Measurements from ENCODE around the gene GBF1.

GBF1 gene

DNA sequence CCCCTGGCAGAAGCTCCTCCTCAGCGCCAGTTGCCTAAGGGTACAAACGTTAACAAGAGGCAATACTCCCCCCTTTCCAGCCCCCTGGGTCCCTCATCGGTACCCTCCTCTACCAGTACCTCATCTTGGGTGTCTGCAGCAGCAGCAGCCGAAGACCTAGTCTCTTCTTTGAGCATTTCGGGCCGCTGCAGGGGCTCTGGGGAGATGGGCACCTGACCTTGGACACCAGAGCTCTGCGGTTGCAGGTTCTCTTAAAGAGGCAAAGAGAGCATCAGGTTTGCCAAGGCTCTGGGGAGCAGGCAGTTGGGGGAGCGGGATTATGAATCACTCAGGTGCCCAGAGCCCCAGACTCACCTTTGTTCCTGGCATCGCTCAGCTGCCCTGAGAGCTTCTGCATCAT, 178.8 kb downstream of the GBF1 start:
- no peak for DNase-seq (ENCODE audit: low read depth)

DNA sequence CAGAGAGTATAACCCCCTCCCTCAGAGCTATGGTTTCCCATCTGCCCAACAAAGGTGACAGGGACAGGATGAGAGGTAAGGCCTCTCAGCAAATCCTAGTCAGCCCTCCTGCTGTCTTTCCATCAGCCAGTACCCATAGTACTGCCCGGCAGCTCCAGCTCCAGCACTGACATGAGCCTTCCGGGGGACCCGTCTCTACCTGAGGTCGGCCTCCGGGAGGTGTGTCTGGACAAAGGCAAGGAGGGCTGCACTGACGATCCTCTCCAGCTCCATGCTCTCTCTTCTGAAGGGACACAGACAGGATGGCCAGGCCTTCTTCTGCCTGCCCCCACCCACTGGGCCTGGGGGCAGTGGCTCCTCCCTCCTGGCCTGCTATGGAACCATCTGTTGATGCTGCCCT, 179.6 kb downstream of the GBF1 start:
- DNase-seq (ENCODE audit: low read depth): no peak

DNA sequence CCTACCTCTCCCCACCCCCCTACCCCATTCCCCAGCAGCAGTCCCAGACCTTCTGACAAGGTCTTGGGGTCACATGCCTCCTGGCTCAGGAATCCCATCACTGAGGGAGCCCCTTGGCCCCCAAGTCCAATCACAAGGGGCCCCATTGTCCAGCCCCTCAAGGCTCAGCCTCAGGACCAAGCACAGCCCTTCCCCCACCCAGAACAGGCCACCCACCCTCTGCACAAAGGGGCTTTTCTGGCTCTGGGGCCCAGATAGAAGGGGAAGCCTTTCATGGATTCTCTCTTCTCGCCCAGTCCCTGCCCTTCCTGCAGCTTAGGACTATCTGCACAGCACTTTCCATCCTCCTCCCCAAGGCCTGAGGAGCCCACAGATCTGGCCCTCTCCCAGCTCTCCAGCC, 180.1 kb downstream of the GBF1 start:
- DNase-seq (ENCODE audit: low read depth): no peak

DNA sequence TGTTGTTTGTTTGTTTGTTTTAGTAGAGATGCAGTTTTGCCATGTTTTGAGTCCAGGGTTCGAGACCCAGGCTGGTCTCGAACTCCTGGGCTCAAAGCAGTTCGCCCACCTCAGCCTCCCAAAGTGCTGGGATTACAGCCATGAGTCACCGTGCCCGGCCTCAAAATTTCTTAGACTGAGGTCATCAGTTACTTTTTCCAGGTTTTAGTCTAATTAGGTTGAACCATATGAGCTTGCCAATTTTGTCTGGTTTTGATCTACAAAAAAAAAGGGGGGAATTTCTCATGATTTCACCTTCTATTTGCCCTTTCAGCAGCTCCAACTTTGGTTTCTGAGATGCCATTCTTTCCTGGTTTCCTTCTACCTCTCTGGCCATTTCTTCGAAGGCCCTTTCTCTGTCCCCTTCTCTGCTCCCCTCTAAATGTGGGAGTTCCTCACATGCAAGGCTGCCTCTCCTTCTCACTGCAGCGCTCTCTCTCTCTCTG, 181.5 kb downstream of the GBF1 start:
- DNase-seq (ENCODE audit: low read depth): no peak

DNA sequence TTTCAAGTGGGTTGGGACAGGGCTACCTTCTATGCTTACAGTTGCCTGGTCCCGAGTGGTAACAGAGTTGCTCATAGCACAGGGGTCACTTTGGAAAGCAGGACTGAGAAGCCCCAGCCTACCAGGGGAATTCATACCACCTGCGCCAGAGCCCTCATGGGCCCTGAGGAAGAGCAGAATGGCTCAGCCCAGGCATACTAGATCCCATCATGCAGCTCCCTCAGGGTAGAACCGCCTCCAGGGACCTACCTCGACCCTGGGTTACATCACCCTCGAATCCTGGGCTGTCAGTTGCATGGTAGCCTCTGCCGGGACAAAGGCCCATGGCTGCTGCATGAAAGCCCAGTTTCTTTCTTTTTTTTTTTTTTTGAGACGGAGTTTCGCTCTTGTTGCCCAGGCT, 184.1 kb downstream of the GBF1 start:
- no peak for DNase-seq (ENCODE audit: low read depth)

DNA sequence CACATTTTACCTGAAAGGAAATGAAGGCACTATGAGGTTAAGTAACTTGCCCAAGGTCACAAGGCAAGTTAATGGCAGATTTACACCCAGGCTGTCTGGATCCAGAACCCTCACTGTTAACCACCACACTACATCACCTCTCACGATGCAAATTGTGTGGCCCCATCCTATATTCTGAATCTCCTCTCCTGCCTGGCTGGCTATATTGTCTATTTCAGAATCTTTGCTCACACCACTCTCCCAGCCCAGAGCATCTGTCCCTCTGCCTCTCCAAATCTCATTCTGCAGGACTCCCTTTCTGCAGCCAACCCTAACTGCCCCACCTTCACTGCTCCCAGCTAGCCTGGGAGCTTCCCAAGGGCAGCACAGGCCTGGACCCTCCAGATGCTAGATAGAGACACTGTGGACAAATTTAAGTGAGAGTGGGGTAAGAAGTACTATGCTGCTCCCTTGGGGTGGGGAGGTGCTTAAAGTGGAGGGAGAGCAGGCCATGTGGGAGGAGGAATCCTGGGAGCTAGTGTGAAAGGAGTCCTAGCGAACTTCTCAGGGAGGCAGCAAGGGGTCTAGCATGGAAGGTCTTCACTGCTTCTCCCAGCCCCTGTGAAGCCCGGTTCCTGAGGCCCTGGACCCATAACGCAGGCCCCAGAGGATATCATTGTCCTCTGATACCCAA, 186.3 kb downstream of the GBF1 start:
- no peak for DNase-seq (ENCODE audit: low read depth)
